Astrocyte (in vitro differentiated cells and primary cell): ENCODE measurements around the gene ERVH48-1.

ENCODE experiments used
- CTCF ChIP-seq: IDR thresholded peaks from 2 replicates; pipeline ENCODE4 v1.5.1; 2011; ENCODE audit warnings: low read depth, mild to moderate bottlenecking, inconsistent platforms, low read length, moderate library complexity; ENCODE audit not compliant: insufficient read depth
- EZH2 ChIP-seq: IDR thresholded peaks from 2 replicates; pipeline ENCODE4 v1.6.1; 2012; ENCODE audit warnings: mild to moderate bottlenecking, low read length, inconsistent platforms; ENCODE audit not compliant: insufficient read depth

GRCh38 chr21:42887326-42887725, 38.1 kb downstream of the ERVH48-1 start:
- TF ChIP-seq CTCF (no peak), EZH2 (no peak)
